Smooth muscle cell (in vitro differentiated cells): Measurements from ENCODE around the gene IBA57. TPM values are rescaled to one million over a fixed set of nuclear protein-coding genes. Genes with fewer than 3 reads are reported as not detected.

ENCODE experiments used
- DNase-seq: peaks from one replicate; lab custom pipeline; 2025; ENCODE audit not compliant: unreplicated experiment; lab: John Stamatoyannopoulos, UW
- H2AFZ ChIP-seq: fragments of 200-600 bp; sonication (generic); 2 replicates; pipeline ENCODE4 v1.6.0; 2016; ENCODE audit warnings: antibody characterized with exemption, low read depth, mild to moderate bottlenecking
- H3F3A ChIP-seq: fragments of 200-600 bp; sonication (generic); 2 replicates; pipeline ENCODE4 v1.6.0; 2017; ENCODE audit warnings: antibody characterized with exemption, low read depth
- H3K27ac ChIP-seq: fragments of 200-600 bp; sonication (generic); 2 replicates; pipeline ENCODE4 v1.5.1; 2016; ENCODE audit warnings: low read depth, mild to moderate bottlenecking
- H3K27me3 ChIP-seq: fragments of 200-600 bp; sonication (generic); 2 replicates; pipeline ENCODE4 v1.6.1; 2016; ENCODE audit warnings: low read depth, mild to moderate bottlenecking
- H3K36me3 ChIP-seq: fragments of 200-600 bp; sonication (generic); 2 replicates; pipeline ENCODE4 v1.5.1; 2016; ENCODE audit warnings: low read depth
- H3K4me1 ChIP-seq: fragments of 200-600 bp; sonication (generic); 2 replicates; pipeline ENCODE4 v1.5.1; 2016; ENCODE audit warnings: low read depth
- H3K4me2 ChIP-seq: fragments of 200-600 bp; sonication (generic); 2 replicates; pipeline ENCODE4 v1.6.0; 2016; ENCODE audit warnings: mild to moderate bottlenecking
- H3K4me3 ChIP-seq: fragments of 200-600 bp; sonication (generic); 2 replicates; pipeline ENCODE4 v1.5.1; 2016; ENCODE audit warnings: mild to moderate bottlenecking
- H3K79me2 ChIP-seq: fragments of 200-600 bp; sonication (generic); 2 replicates; pipeline ENCODE4 v1.6.0; 2016; ENCODE audit warnings: low read depth, mild to moderate bottlenecking
- H3K9ac ChIP-seq: fragments of 200-600 bp; sonication (generic); 2 replicates; pipeline ENCODE4 v1.6.0; 2016; ENCODE audit warnings: low read depth
- H3K9me3 ChIP-seq: fragments of 200-600 bp; sonication (generic); replicated peaks from 2 replicates; pipeline ENCODE4 v1.5.1; 2016; ENCODE audit warnings: low read depth
- H4K20me1 ChIP-seq: fragments of 200-600 bp; sonication (generic); 2 replicates; pipeline ENCODE4 v1.6.0; 2016; ENCODE audit warnings: low read depth
- WGBS: methylation state at CpG from one replicate; pipeline ENCODE4 v1.1.7; 2016; ENCODE audit warnings: low lambda C conversion rate; 5-methylcytosine and 5-hydroxymethylcytosine counted together
- polyA plus RNA-seq: library from polyadenylated mRNA; unstranded; fragments of >200 nt; fragmentation: Nextera tagmentation; extraction: Ambion mirVana; gene quantifications from 2 replicates; pipeline ENCODE4 v1.2.1, GENCODE V29; 2016
- total RNA-seq: library from RNA; depleted of rRNA; stranded (reverse); fragments of >200 nt; gene quantifications from 2 replicates; pipeline ENCODE4 v1.2.3, GENCODE V29; 2014
- TF ChIP-seq, protein P1 (sequence below): fragments of 200-600 bp; sonication (generic); IDR thresholded peaks from 2 replicates; pipeline ENCODE4 v1.5.1; 2017; ENCODE audit warnings: borderline replicate concordance, mild to moderate bottlenecking, antibody characterized with exemption; ENCODE audit not compliant: insufficient read depth, poor library complexity, severe bottlenecking

Gene IBA57
- total and polyA plus RNA-seq, 2 experiments from 2014 or later = 1.6 to 1.8 TPM

GRCh38 chr1:228125185-228125584, 40.4 kb upstream of the IBA57 start:
- TF ChIP-seq, protein P1, sequence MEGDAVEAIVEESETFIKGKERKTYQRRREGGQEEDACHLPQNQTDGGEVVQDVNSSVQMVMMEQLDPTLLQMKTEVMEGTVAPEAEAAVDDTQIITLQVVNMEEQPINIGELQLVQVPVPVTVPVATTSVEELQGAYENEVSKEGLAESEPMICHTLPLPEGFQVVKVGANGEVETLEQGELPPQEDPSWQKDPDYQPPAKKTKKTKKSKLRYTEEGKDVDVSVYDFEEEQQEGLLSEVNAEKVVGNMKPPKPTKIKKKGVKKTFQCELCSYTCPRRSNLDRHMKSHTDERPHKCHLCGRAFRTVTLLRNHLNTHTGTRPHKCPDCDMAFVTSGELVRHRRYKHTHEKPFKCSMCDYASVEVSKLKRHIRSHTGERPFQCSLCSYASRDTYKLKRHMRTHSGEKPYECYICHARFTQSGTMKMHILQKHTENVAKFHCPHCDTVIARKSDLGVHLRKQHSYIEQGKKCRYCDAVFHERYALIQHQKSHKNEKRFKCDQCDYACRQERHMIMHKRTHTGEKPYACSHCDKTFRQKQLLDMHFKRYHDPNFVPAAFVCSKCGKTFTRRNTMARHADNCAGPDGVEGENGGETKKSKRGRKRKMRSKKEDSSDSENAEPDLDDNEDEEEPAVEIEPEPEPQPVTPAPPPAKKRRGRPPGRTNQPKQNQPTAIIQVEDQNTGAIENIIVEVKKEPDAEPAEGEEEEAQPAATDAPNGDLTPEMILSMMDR = no peak

GRCh38 chr1:228131766-228132165, 33.8 kb upstream of the IBA57 start:
- no peak overlapping the region for H3K4me3 ChIP-seq
- no peak overlapping the region for H3K4me2 ChIP-seq
- H3K27me3 ChIP-seq = peaks cover 29% of the 10 kb centered on the region
- H3K36me3 ChIP-seq = no peaks in the 10 kb centered on the region
- H3K4me1 ChIP-seq = no peaks in the 10 kb centered on the region
- no peaks in the 10 kb centered on the region for H3K9me3 ChIP-seq
- H3F3A ChIP-seq = no peaks in the 10 kb centered on the region
- DNase-seq = no peak
- WGBS = 68% methylated on average over 2 of the region's 2 CpGs
- peak overlapping the region; percentile 63 for H3K27ac ChIP-seq
- TF ChIP-seq, protein P1 = no peak
- H2AFZ ChIP-seq = no peak overlapping the region
- H4K20me1 ChIP-seq = no peaks in the 10 kb centered on the region
- H3K9ac ChIP-seq = peak overlapping the region; percentile 19
- no peaks in the 10 kb centered on the region for H3K79me2 ChIP-seq

More at GRCh38 chr1:228125185-228125584, 40.4 kb upstream of the IBA57 start:
- Histone ChIP-seq H3K27ac (no peak overlapping the region), H3K4me1 (no peaks in the 10 kb centered on the region), H3K9me3 (no peaks in the 10 kb centered on the region), H3K27me3 (peaks cover 18% of the 10 kb centered on the region), H3F3A (no peaks in the 10 kb centered on the region), H3K4me2 (no peak overlapping the region), H3K79me2 (no peaks in the 10 kb centered on the region), H3K4me3 (no peak overlapping the region), H3K36me3 (no peaks in the 10 kb centered on the region), H2AFZ (no peak overlapping the region), H4K20me1 (no peaks in the 10 kb centered on the region), H3K9ac (no peak overlapping the region)
- no peak for DNase-seq
- 85% methylated on average over 5 of the region's 5 CpGs for WGBS

GRCh38 chr1:228134591-228134990, 31.0 kb upstream of the IBA57 start:
- H3K79me2 ChIP-seq = no peaks in the 10 kb centered on the region
- DNase-seq = no peak
- TF ChIP-seq, protein P1 = no peak
- no peak overlapping the region for H3K9ac ChIP-seq
- H3K9me3 ChIP-seq = no peaks in the 10 kb centered on the region
- H3K36me3 ChIP-seq = no peaks in the 10 kb centered on the region
- H3K27me3 ChIP-seq = peaks cover 25% of the 10 kb centered on the region
- H2AFZ ChIP-seq = no peak overlapping the region
- H3K4me1 ChIP-seq = no peaks in the 10 kb centered on the region
- H3K4me2 ChIP-seq = no peak overlapping the region
- no peak overlapping the region for H3K4me3 ChIP-seq
- no peak overlapping the region for H3K27ac ChIP-seq
- no peaks in the 10 kb centered on the region for H3F3A ChIP-seq
- WGBS = 91% methylated on average over 12 of the region's 12 CpGs
- no peaks in the 10 kb centered on the region for H4K20me1 ChIP-seq

DNA sequence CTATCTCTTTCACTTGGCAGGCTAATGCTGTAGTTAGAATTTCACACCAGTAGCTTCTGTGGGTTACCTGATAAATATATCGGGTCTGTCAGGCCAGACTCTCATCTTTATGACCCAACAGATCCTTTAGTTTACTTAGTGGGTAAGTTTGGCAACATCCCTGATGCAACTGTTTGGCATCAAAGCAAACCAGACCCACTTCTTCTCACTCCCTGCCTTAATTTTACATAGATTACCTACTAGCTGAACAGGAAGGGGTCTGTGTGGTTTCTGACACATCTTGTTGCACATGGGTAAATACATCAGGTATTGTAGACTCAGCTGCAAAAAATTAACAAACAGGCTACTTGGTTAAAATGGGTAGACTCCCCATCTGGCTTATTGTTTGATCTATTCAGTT, 28.7 kb upstream of the IBA57 start:
- TF ChIP-seq, protein P1 = no peak
- WGBS = 57% methylated on average over 1 of the region's 1 CpG
- DNase-seq = no peak
- Histone ChIP-seq H3K9ac (no peak overlapping the region), H2AFZ (no peak overlapping the region), H3F3A (no peaks in the 10 kb centered on the region), H3K79me2 (peaks cover 17% of the 10 kb centered on the region), H3K4me1 (peaks cover 11% of the 10 kb centered on the region), H3K36me3 (no peaks in the 10 kb centered on the region), H3K4me2 (no peak overlapping the region), H3K27me3 (peaks cover 25% of the 10 kb centered on the region), H4K20me1 (peaks cover 14% of the 10 kb centered on the region), H3K4me3 (no peak overlapping the region), H3K9me3 (no peaks in the 10 kb centered on the region), H3K27ac (no peak overlapping the region)
